GM18868 (cell line): ENCODE results near the gene CCT5.
"Not testable (repeated sequence)": the region's sequence is repeated elsewhere in the genome, so short reads cannot be mapped to it uniquely, and the experiment has no call there.

Source experiments
- ATAC-seq: cut with Tn5 transposase; IDR thresholded peaks from one replicate; pipeline ENCODE4 v1.9.1; 2021; ENCODE audit warnings: mild to moderate bottlenecking, moderate library complexity; ENCODE audit not compliant: unreplicated experiment

Gene CCT5

GRCh38 chr5:10275460-10275859 is 25.4 kb downstream of the CCT5 start:
- no peak for ATAC-seq

- no peak for ATAC-seq
These were observed 25.9 kb downstream of the CCT5 start for GRCh38 chr5:10275991-10276390.

- ATAC-seq = no peak
These were observed 26.6 kb downstream of the CCT5 start for GRCh38 chr5:10276691-10277090.

- no peak for ATAC-seq
These were observed 27.9 kb downstream of the CCT5 start for GRCh38 chr5:10277773-10278630.

- ATAC-seq = no peak
These were observed 28.7 kb downstream of the CCT5 start for GRCh38 chr5:10278658-10279279.

- no peak for ATAC-seq
These were observed 29.2 kb downstream of the CCT5 start for GRCh38 chr5:10279328-10279727.

GRCh38 chr5:10279925-10280720 is 30.0 kb downstream of the CCT5 start:
- no peak for ATAC-seq

GRCh38 chr5:10283927-10284635 is 34.0 kb downstream of the CCT5 start:
- ATAC-seq = peak; percentile 96

- not testable (repeated sequence) for ATAC-seq
These were observed 35.3 kb downstream of the CCT5 start for GRCh38 chr5:10285362-10285761.

- ATAC-seq = no peak
These were observed 36.2 kb downstream of the CCT5 start for GRCh38 chr5:10286162-10286861.

GRCh38 chr5:10286862-10287227 is 36.8 kb downstream of the CCT5 start:
- ATAC-seq = no peak

GRCh38 chr5:10288592-10289219 is 38.6 kb downstream of the CCT5 start:
- ATAC-seq = peak; percentile 47

GRCh38 chr5:10289353-10289752 is 39.3 kb downstream of the CCT5 start:
- ATAC-seq = no peak

- no peak for ATAC-seq
These were observed 39.9 kb downstream of the CCT5 start for GRCh38 chr5:10289991-10290390.

GRCh38 chr5:10290438-10290837 is 40.4 kb downstream of the CCT5 start:
- no peak for ATAC-seq

- ATAC-seq = no peak
These were observed 41.7 kb downstream of the CCT5 start for GRCh38 chr5:10291692-10292339.

- ATAC-seq = no peak
These were observed 44.0 kb downstream of the CCT5 start for GRCh38 chr5:10293907-10294662.

GRCh38 chr5:10295619-10296326 is 45.7 kb downstream of the CCT5 start:
- ATAC-seq = peak; percentile 40
